Measurements from ENCODE around the gene PDX1.

- TF ChIP-seq CTCF (IDR thresholded peaks at IDR 0.05), result no peak
- no peak for TF ChIP-seq POLR2A (IDR thresholded peaks at IDR 0.05)
These were observed 35.3 kb downstream of the PDX1 start for GRCh38 chr13:27955014-27955591.
